GM23248 (cell line): ENCODE measurements around the gene FBXW4.

Experiments used
- EZH2 ChIP-seq: fragments of 200-600 bp; sonication (generic); IDR thresholded peaks from 2 replicates; pipeline ENCODE4 v1.6.1; 2018; ENCODE audit warnings: antibody characterized with exemption, mild to moderate bottlenecking; ENCODE audit not compliant: insufficient read depth, poor library complexity, severe bottlenecking
- EZH2phosphoT487 ChIP-seq: fragments of 200-600 bp; sonication (generic); IDR thresholded peaks from 2 replicates; pipeline ENCODE4 v1.6.1; 2018; ENCODE audit warnings: antibody characterized with exemption, moderate library complexity, mild to moderate bottlenecking, low read depth; ENCODE audit not compliant: insufficient read depth

- TF ChIP-seq EZH2 (no peak), EZH2phosphoT487 (no peak)
These were observed 22.1 kb upstream of the FBXW4 start for GRCh38 chr10:101716891-101717659.
